HG03342 (cell line): ENCODE measurements around the gene STAT4.

Experiments used
- ATAC-seq: cut with Tn5 transposase; IDR thresholded peaks from one replicate; pipeline ENCODE4 v1.9.1; 2021; ENCODE audit warnings: mild to moderate bottlenecking, moderate library complexity; ENCODE audit not compliant: unreplicated experiment

The STAT4 gene

DNA sequence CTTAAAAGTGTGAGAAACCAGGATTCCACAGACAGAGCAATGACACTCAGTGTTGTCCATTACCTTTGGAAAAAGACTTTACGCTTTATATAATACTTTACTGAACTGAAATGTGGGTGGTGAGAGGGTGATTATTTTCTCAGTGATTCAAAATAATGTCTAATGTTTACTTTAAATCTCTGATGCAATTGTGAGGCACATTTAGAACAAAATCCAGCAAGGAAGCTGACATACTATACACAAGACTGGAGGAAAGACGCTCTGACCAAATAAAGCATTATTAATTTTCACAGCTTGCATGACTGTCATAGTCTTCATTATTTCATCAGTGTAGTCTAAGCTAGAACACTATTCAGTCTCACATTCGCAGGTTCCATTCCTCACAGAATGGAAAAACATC, 102.7 kb downstream of the STAT4 start:
- no peak for ATAC-seq

- ATAC-seq = no peak
These were observed 105.7 kb downstream of the STAT4 start for GRCh38 chr2:191045141-191045540.

DNA sequence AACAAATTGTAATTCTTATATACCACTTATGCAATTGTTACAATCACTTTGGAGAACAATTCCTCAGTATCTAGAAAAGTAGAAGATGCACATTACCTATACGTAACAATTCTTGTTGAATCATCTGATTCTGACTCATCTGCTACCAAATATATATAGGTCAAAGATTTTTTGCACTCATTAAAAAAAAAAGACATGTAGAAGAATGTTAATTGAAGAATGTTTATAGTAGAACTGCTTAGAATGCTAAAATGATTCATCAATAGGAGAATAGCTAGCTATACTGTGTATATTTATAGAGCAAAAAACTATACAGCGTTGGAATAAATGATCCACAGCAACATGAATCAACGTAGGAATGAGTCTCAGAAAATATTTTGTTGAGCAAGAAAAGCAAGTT, 107.4 kb downstream of the STAT4 start:
- ATAC-seq = no peak

DNA sequence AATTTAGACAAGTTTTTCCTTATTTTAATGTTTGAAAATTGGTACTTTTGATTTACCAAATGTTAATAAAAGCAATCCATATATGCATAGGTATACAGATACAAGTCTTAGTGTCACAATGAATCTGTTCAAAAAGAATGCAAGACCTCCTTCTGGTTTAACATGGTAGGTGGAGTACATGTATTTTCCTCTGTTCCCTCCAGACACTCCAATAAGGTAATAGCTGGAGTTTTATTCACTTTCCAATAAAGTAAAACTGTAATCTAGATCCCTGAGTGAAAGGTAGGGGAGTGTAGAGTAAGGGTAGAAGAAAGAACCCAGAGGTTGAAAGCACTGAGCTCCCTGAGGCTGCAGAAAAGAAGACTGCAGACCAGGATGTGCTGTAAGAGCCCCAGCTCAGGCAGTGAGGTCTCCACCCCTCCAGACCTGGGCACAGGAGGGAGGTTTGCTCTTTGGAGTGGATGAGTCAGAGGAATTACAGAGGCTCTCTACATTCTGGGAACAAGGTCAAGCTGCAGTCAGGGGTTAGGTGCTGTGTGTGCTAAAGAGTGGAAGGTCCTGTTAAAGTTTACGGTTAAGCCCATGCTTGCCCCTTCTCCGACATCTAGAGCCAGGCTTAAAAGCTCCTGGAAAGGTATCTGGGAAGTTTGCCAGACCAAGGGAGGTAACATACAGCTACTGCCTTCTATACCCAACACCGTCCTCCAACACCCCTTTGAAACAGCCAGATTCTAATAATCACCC, 109.2 kb downstream of the STAT4 start:
- no peak for ATAC-seq

DNA sequence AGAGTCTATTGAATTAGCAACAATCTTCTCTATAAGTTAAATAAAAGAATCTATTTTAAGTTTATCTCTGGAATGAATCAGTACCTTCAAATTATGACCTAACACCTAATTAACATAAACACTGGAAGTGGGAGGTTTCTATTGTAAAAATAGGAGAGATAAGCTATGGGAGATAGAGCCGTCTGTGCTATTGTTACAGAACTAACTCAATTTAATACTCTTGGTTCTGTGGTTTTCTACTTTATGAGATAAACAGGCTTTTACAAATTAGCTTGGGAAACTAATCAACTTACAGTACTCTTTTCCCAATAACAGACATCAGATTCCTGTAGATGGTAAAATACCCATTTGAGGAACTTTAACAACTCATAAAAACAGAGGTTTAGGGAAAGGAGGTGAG, 111.2 kb downstream of the STAT4 start:
- ATAC-seq = no peak

- ATAC-seq = no peak
These were observed 112.1 kb downstream of the STAT4 start for GRCh38 chr2:191038741-191039140.

DNA sequence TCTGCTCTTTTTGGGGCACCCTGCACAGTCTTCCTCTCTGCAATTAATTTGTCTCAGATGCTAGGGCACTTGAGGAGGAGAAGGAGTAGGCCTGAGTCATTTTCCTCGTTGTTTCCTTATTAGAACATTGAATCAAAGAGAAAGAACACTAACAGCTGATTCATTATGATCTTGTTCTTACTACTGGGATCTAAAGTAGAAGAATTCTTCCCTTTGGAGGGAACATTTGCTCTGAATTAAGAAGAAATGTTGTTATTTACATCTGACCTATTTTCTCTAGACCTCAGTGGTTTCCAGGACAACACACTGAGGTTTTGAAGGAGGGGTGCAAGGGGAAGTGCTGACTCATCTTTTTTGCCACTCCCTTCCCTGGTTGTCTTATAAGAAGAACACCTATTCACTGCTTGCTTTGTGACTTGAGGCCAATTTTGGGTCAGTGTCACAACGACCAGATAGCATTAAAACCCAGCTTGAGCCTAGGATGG, 112.5 kb downstream of the STAT4 start:
- no peak for ATAC-seq

GRCh38 chr2:191037351-191037750, 113.4 kb downstream of the STAT4 start:
- ATAC-seq = no peak

DNA sequence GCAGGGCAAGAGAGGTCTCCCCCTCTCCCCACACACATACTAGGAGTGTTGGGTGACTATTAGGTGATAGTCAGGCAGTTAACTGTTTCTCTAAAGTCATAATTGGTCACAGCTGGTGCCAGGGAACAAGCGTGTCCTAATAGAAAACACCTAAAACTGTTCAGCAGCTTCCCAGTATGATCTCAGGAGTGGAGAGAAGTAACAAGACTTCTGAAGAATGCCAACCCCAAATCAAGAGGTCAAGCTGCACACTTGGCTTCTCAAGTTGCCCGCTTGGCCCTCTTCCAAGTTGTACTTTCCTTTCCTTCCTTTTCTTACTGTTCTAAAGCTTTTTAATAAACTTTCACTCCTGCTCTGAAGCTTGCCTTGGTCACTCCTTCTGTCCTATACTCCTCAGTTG, 114.4 kb downstream of the STAT4 start:
- no peak for ATAC-seq

DNA sequence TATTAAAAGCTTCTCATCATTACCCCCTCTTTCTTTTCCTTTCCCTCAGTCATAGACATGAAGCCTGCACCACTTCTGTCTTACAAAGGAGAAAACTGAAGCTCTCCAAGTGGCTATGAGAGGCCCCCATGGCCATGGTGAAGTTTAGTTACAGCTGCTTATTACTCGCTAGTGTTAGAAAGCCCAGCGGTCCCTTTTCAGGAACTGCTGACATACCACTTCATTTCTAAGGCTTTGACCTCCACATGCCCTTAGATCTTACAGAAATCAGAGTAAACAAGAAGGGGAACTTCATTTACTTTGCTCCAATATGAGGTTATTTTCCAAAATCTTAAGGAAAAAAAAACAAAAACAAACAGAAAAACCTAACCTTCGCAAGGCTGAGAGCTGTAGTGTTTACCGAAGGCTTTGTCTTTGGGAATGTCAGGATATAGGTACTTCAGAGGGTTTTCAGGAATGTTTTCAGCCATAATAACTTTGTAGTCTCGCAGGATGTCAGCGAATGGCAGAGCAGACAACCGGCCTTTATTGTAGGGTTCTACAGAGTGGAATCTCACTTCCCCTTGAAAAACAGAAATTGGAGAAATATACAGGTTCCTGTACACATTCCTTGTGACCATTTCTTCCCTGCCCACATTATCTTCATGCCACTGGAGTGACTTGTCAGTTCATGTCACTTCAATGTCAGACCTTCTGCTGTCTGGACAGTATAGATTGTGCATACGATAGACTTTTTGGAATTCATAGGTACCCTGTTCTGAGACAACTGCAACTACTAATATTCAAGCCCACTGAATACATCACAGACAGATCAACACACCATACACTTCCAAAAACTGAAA, 118.0 kb downstream of the STAT4 start:
- no peak for ATAC-seq

- no peak for ATAC-seq
These were observed 119.5 kb downstream of the STAT4 start for GRCh38 chr2:191031256-191031655.

DNA sequence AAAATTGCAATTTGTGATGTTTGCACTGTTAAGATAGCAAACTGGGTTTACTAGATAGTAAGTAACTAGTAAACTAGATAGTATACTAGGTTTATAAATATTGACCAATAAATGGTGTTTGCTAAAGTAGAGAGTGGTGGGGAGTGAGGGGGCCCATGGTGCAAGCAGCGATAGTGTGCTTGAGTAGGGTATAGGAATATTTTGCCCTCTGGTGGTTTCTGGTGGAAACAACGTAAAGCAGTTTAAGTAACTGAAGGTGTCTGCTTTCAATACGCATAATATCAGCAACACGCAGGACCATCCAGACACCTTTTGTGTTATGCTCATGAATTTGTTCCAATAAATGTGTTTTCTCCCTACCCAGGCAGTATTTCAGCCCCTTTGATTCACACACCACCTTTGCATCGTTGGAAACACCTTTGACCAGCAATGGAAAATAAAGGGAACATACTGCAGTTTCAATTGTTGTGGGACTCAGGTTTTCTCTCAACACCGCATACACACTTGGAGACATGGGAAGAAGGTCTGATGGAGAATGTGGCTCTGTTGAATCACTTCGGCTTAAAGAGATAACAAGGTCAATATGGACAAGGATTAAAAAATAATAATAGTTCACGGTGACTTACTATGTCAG, 120.2 kb downstream of the STAT4 start:
- peak; percentile 96 for ATAC-seq

GRCh38 chr2:191029280-191029950, 121.4 kb downstream of the STAT4 start:
- ATAC-seq = no peak

DNA sequence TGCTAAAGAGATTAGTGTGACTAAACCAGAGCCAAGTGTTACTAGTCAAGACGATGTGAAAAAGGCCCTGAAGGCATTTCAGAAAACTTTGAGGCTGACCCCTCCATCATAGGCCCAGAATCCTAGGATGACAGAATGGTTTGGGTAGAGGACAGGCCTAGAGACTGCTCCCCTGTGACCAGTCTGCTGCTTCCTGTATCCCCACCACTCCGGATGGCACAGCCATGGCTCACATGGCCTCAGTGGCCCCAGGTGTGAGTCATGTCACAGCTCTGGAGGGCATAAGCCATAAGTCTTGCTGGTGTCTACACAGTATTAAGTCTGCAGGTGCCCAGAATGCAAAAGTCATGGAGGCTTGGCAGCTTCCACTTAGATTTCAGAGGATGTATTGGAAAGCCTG, 124.4 kb downstream of the STAT4 start:
- no peak for ATAC-seq

- no peak for ATAC-seq
These were observed 125.7 kb downstream of the STAT4 start for GRCh38 chr2:191025135-191025534.

DNA sequence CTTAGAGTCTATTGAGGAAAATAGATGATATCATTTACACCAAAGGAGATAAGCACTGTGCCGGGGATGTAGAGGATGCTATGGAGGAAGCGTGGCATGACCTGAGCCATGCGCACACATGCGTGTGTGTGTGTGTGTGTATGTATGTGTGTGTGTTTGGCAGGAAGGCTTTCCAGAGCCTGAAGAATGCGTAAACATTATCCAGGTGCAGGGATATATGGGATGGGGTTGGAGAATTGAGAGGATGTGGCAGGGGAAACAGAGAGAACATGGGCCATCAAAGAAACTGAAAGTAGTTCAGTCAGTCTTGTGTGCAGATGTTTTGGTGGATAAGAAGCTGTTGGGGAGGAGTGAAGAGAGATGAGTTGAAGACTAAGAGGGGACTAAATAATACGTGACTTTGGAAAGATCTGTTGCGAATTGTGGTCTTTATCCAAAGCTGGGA, 127.5 kb downstream of the STAT4 start:
- ATAC-seq = no peak

DNA sequence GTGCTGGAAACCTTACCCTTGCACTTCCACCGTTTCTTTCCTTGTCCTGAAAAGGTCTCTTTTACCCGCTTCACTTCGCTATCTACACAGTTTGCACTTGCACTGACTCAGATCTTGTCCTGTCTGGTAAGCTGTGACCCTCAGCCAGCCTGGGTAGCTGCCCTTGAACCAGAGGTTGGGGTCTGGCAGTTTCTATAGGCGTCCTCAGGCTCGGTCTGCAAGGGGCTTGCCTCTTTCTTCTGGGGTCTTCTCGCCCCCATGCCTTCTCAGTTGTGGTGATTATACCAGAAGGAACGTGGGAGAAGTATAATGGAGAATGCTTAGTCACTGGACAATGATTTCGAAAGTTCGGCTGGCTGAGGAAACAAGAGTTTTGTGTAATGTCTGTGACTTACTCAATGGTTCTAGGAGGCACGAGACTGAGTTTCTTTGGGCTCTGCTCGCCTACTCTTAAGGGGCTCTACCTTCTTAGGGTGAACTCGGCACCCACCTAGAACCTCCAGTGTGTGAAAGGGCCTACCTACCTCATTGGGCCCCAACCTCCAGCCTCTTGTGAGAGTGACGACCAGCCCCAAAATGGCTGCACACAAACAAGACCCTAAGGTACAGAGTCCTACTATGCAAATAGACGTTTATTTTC, 129.9 kb downstream of the STAT4 start:
- ATAC-seq = peak; percentile 16

GRCh38 chr2:191020221-191020741, 130.5 kb downstream of the STAT4 start:
- peak; percentile 63 for ATAC-seq

GRCh38 chr2:191019376-191019775, 131.4 kb downstream of the STAT4 start:
- ATAC-seq = no peak

- ATAC-seq = no peak
These were observed 132.1 kb downstream of the STAT4 start for GRCh38 chr2:191018643-191019119.
